Ectodermal cell (in vitro differentiated cells): ENCODE measurements around the gene FMNL3.

Source experiments
- H3K27ac ChIP-seq: 2 replicates; pipeline ENCODE4 v1.7.0; 2013; ENCODE audit warnings: mild to moderate bottlenecking, low read depth, low read length; ENCODE audit not compliant: insufficient read depth, poor library complexity, severe bottlenecking
- H3K27me3 ChIP-seq: 2 replicates; pipeline ENCODE4 v1.7.0; 2013; ENCODE audit warnings: mild to moderate bottlenecking, low read length; ENCODE audit not compliant: insufficient read depth, control insufficient read depth, poor library complexity, severe bottlenecking
- H3K36me3 ChIP-seq: one replicate; pipeline ENCODE4 v1.7.0; 2013; ENCODE audit warnings: low read length; ENCODE audit not compliant: control insufficient read depth, insufficient read depth
- H3K4me1 ChIP-seq: one replicate; pipeline ENCODE4 v1.7.0; 2013; ENCODE audit warnings: low read length; ENCODE audit not compliant: control insufficient read depth, insufficient read depth
- H3K4me3 ChIP-seq: 2 replicates; pipeline ENCODE4 v1.7.0; 2013; ENCODE audit warnings: low read depth, low read length, control low read depth; ENCODE audit not compliant: insufficient read depth
- H3K9me3 ChIP-seq: 2 replicates; pipeline ENCODE4 v1.7.0; 2013; ENCODE audit warnings: mild to moderate bottlenecking, low read length, moderate library complexity; ENCODE audit not compliant: control insufficient read depth
- WGBS, 2 experiments: methylation state at CpG; one replicate each; pipeline ENCODE4 v1.1.7; 2013; ENCODE audit warnings: missing lambda C conversion rate in 2 of 2; 5-methylcytosine and 5-hydroxymethylcytosine counted together

FMNL3 gene

DNA sequence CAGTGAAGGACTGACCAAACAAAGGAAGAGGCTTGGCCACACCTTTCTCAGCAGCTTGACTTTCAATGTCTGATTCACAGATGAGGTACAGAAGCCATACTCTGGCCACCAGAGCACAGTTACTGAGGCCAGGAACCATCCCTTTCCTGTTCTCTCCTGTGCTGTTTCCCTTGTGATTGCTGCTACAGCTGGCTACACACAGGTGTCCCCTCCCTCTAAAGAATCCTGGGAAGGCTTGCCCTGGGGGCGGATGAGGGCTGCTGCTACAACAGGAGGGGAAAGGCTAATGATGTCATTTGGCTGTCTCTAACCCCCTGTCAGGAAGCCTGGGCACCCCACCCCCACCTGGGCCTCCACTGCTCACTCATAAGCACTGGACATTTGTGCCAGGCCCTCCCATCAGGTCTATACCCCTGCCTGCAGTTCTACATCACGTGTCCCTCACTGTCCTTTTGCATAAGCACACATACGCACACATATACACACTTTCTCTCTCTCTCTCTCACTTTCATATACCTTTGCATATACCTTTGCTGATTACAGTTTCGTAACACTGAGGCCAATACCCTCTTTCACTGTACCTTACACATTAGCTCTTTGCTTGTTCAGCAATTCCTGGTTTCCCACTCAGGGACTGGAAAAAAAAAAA, 42.5 kb downstream of the FMNL3 start:
- H3K4me3 ChIP-seq = no peak overlapping the region
- no peaks in the 10 kb centered on the region for H3K9me3 ChIP-seq
- no peak overlapping the region for H3K27ac ChIP-seq
- H3K36me3 ChIP-seq = no peaks in the 10 kb centered on the region
- 89 to 90% methylated on average over 4 of the region's 4 CpGs for WGBS, 2 experiments
- no peaks in the 10 kb centered on the region for H3K27me3 ChIP-seq
- no peaks in the 10 kb centered on the region for H3K4me1 ChIP-seq

DNA sequence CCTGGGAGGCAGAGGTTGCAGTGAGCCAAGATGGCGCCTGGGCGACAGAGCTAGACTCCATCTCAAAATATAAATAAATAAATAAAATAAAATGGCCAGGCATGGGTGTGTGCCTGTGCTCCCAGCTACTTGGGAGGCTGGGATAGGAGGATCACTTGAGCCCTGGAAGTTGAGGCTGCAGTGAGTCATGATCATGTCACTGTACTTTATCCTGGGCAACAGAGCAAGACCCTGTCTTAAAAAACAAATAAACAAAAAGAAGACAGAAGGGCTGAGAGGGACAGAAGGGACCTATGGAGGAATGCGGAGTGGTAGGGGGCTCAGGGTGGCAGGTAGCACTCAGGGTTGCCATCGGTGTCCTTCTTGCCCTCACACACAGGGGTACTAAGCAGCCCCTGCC, 43.0 kb downstream of the FMNL3 start:
- 97 to 99% methylated on average over 2 to 4 of the region's 4 CpGs for WGBS, 2 experiments
- no peak overlapping the region for H3K4me3 ChIP-seq
- H3K36me3 ChIP-seq = no peaks in the 10 kb centered on the region
- no peaks in the 10 kb centered on the region for H3K4me1 ChIP-seq
- no peaks in the 10 kb centered on the region for H3K27me3 ChIP-seq
- H3K9me3 ChIP-seq = no peaks in the 10 kb centered on the region
- no peak overlapping the region for H3K27ac ChIP-seq

DNA sequence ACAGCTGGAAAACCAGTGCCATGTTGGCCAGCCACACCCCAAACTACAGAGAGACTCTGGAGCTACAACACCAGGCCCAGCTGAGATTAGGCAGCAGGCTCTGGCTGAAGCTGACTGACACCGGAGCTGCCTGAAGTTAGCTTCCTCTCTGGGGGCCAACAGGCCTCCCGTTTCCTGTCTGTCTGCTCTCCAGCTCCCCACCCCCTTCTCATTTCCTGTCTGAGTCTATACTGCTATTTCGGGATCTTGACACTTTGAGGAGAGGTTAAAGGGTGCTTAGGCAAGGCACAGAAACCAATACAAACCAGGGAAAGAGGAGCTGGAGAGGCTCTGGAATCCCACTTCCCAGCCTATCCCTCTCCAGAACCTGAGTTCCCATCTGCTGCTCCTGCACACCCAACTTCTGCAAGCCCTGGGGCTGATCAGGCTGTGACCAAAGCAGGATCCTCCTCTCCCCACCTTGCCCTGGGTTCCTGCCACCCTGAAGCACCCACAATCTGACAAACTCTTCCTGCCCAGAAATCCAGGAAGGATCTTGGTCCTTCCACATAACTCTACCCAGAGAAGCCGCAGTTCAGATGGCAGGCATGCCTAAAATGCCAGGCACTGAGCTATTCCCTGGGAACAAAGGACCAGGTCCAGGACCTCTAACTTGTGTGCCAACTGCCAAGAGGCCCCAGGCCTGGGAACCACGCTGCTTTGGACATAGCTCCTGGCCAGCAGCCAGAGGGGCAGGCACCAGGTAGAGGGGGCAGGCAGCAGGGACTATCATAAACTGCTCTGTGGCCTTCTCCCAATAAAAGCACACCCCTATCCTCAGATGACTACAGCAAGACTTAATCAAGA, 44.0 kb downstream of the FMNL3 start:
- H3K4me3 ChIP-seq = no peak overlapping the region
- H3K9me3 ChIP-seq = no peaks in the 10 kb centered on the region
- no peaks in the 10 kb centered on the region for H3K27me3 ChIP-seq
- no peaks in the 10 kb centered on the region for H3K36me3 ChIP-seq
- no peak overlapping the region for H3K27ac ChIP-seq
- no peaks in the 10 kb centered on the region for H3K4me1 ChIP-seq
- WGBS, 2 experiments = 75 to 88% methylated on average over 5 of the region's 5 CpGs

DNA sequence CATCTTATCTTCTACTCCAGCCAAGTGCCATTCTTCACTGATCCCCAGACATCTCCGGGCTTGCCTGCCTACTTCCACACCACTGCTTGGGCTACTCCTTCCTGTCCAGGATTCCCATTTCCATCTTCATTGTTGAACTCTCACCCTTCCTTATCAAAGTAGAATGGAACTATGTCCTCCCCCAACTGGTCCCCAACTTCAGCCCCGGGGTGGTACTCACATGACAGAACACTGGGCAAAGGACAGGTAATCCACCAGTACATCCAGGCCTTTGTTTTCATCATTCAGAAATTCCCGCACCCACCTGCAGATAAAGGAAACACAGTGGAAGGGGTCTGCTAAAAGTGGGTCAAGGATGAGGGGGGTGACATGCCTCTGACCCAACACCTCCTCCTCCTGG, 45.5 kb downstream of the FMNL3 start:
- 92 to 96% methylated on average over 3 of the region's 3 CpGs for whole genome bisulfite sequencing, 2 experiments
- Histone ChIP-seq H3K36me3 (peaks cover 8% of the 10 kb centered on the region), H3K4me1 (no peaks in the 10 kb centered on the region), H3K4me3 (no peak overlapping the region), H3K9me3 (no peaks in the 10 kb centered on the region), H3K27me3 (no peaks in the 10 kb centered on the region), H3K27ac (no peak overlapping the region)

DNA sequence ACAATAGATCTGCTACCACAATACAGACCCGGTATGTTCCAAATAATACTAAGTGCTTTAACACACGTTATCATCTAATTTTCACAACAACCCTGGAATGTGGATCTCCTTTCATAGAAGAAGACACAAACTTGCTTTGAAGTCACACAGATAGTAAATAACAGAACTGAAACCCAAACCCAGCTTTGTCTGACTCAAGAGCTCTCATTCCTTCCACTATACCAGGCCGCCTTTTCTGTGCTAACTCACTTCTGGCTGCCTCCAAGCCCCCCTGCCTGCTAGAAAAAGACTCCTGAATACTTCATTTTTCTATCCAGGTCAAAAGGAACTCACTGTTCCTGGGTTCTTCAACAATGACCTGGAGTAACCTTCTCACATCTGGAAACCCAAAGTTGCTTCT, 46.0 kb downstream of the FMNL3 start:
- no peaks in the 10 kb centered on the region for H3K4me1 ChIP-seq
- peaks cover 8% of the 10 kb centered on the region for H3K36me3 ChIP-seq
- WGBS, 2 experiments = 90 to 94% methylated on average over 3 of the region's 3 CpGs

DNA sequence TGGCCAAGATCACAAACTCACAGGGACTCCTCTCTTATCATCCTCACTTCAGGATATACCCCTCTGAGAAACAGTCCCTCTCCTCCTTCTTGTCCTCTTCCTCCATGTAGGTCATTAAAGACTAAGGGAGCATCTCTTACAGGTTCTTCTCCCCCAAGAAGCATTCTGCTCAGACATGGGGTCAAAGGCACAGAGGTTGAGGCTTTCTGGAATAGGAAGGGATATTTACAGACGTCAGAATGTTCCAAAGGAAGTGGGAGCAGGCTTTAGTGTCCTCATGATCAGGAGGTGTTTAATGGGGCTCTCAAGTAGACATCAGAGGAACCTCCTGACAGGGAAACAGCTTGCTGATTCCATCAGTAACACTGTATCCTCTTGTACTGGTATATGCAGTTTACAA, 47.5 kb downstream of the FMNL3 start:
- H3K27ac ChIP-seq = no peak overlapping the region
- no peaks in the 10 kb centered on the region for H3K4me1 ChIP-seq
- H3K36me3 ChIP-seq = peaks cover 8% of the 10 kb centered on the region
- 92 to 94% methylated on average over 1 of the region's 1 CpG for WGBS, 2 experiments
- H3K9me3 ChIP-seq = no peaks in the 10 kb centered on the region
- no peaks in the 10 kb centered on the region for H3K27me3 ChIP-seq
- no peak overlapping the region for H3K4me3 ChIP-seq

More for the DNA sequence above, 46.0 kb downstream of the FMNL3 start:
- Histone ChIP-seq H3K27ac (no peak overlapping the region), H3K9me3 (no peaks in the 10 kb centered on the region), H3K4me3 (no peak overlapping the region), H3K27me3 (no peaks in the 10 kb centered on the region)

DNA sequence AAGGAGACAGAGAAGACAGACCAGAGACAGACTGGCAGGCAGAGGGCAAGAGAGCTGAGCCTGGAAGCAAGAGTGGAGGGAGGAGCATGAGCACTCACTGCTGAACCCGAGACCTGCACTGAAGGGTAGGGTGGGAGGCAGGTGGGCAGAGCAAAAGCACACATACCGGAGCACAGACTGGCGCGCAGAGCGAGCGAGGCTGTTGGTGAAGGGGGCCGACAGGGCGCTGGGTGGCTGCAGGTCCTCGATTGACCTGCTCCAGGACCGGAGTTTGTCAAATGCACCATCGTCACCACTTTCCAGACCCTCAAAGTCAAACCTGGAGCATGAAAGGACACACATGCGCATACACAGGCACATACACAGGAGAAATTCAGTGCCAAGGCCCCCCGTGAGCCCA, 48.9 kb downstream of the FMNL3 start:
- Histone ChIP-seq H3K4me1 (no peaks in the 10 kb centered on the region), H3K36me3 (peaks cover 8% of the 10 kb centered on the region), H3K9me3 (no peaks in the 10 kb centered on the region), H3K27me3 (no peaks in the 10 kb centered on the region), H3K4me3 (no peak overlapping the region), H3K27ac (no peak overlapping the region)
- WGBS, 2 experiments = 95 to 98% methylated on average over 13 of the region's 13 CpGs

DNA sequence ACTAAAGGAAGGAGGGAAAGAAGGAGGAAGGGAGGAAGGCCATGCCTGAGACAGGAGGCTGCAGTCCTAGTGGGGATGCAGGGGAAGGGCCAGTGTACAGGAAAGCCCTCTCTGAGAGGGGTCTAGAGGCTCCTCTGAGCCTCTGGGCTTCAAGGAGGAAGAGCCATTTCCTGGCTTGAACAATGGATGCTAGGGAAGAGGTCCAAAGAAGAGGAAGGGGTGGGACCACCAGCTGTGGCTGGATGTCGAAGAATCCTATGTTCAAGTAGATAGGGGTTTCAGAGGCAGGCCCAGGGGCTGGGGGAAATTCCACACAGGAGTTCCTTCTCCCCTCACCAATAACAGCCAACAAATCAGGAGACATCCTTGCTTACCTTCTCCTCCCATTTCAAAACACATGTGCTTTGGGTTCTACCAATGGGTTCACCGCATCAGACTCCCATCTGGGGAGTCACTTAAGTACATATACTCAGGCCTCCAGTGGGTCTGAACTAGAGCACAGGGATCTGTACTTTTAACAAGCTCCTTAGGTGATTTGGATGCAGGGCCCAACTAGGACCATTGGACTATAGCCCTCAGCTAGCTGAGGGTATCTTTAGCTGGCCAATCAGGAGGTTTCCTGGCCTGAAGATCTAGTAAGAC, 51.5 kb downstream of the FMNL3 start:
- H3K36me3 ChIP-seq = peaks cover 11% of the 10 kb centered on the region
- no peaks in the 10 kb centered on the region for H3K9me3 ChIP-seq
- H3K27me3 ChIP-seq = no peaks in the 10 kb centered on the region
- WGBS, 2 experiments = 86 to 88% methylated on average over 2 of the region's 2 CpGs
- no peak overlapping the region for H3K4me3 ChIP-seq
- H3K4me1 ChIP-seq = no peaks in the 10 kb centered on the region
- H3K27ac ChIP-seq = no peak overlapping the region

DNA sequence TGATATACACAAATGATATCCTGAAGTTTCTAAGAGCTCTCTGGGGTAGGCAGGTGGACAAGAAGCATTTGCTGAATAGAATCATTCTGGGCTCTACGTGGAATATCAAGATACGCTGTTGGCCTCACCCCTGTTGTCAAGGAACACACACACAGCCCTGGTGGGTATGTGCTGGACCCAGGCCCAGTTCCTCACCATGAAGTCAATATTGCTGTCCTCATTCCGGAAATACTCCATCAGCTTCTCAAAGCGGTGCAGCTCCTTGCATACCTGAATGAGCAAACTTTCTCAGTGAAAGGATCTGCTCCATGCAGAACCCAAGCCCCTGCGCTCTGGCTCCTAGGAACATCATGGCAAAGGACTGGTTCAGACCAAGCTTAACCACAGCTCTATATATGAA, 52.5 kb downstream of the FMNL3 start:
- Histone ChIP-seq H3K9me3 (no peaks in the 10 kb centered on the region), H3K27ac (no peak overlapping the region), H3K4me1 (no peaks in the 10 kb centered on the region), H3K36me3 (peaks cover 18% of the 10 kb centered on the region), H3K4me3 (no peak overlapping the region), H3K27me3 (no peaks in the 10 kb centered on the region)
- WGBS, 2 experiments = 95 to 97% methylated on average over 5 of the region's 5 CpGs

DNA sequence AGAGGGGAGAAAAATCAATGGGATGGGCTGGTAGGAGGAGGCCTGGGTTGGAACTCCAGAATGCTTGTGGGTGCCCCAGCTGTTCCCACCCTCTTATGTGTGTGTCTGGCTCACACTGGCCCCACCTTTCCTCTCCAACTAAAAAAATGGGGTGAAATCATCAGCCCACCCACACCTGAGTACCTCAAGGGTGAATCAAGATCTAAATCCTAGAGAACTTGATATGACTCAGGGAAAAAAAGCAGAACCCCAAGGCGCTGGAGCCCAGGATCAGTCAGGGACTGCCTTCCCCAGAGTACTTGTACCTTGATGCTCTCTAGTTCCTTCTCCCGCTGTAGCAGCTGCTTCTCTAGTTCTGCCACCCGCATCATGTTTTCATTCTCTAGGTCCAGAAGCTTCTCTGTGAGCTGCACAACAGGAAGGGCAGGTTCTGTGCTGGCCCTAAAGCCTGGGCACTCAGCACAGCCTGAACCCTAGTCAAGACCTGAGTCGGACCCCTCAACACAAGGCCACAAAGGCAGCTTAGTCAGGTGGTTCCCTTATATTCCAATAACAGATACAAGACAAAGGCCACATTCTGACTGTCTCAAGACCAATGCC, 54.2 kb downstream of the FMNL3 start:
- H3K4me3 ChIP-seq = no peak overlapping the region
- H3K4me1 ChIP-seq = no peaks in the 10 kb centered on the region
- no peaks in the 10 kb centered on the region for H3K27me3 ChIP-seq
- peaks cover 27% of the 10 kb centered on the region for H3K36me3 ChIP-seq
- no peaks in the 10 kb centered on the region for H3K9me3 ChIP-seq
- no peak overlapping the region for H3K27ac ChIP-seq
- WGBS, 2 experiments = 96 to 98% methylated on average over 4 of the region's 4 CpGs
